Osteocyte (in vitro differentiated cells): ENCODE measurements around the gene PDCD1. TPM values are rescaled to one million over a fixed set of nuclear protein-coding genes. Genes with fewer than 3 reads are reported as not detected.
A peak's percentile ranks its signal among the peaks of the same experiment; 100 is the strongest.

Experiments used
- DNase-seq: peaks from one replicate; pipeline ENCODE4 v3.0.0; 2021; ENCODE audit warnings: mixed read lengths; ENCODE audit not compliant: unreplicated experiment; ENCODE audit errors: extremely low spot score
- H3K27ac Mint-ChIP-seq: one replicate; pipeline ENCODE4 v1.8.0; 2021; ENCODE audit warnings: mild to moderate bottlenecking, mixed read lengths; ENCODE audit not compliant: unreplicated experiment
- H3K27me3 Mint-ChIP-seq: one replicate; pipeline ENCODE4 v1.8.0; 2021; ENCODE audit warnings: mixed read lengths; ENCODE audit not compliant: unreplicated experiment
- H3K36me3 Mint-ChIP-seq: one replicate; pipeline ENCODE4 v1.8.0; 2021; ENCODE audit warnings: mixed read lengths; ENCODE audit not compliant: unreplicated experiment
- H3K4me1 Mint-ChIP-seq: one replicate; pipeline ENCODE4 v1.8.0; 2021; ENCODE audit warnings: mixed read lengths; ENCODE audit not compliant: unreplicated experiment
- H3K4me3 Mint-ChIP-seq: one replicate; pipeline ENCODE4 v1.8.0; 2021; ENCODE audit warnings: mild to moderate bottlenecking, moderate library complexity, mixed read lengths; ENCODE audit not compliant: unreplicated experiment
- H3K9me3 Mint-ChIP-seq: one replicate; pipeline ENCODE4 v1.8.0; 2021; ENCODE audit warnings: mixed read lengths; ENCODE audit not compliant: unreplicated experiment
- CTCF ChIP-seq: fragments of 200-600 bp; sonication (generic); IDR thresholded peaks from 2 replicates; pipeline ENCODE4 v1.5.0; 2021; ENCODE audit warnings: antibody characterized with exemption, mild to moderate bottlenecking, moderate library complexity
- total RNA-seq: library from RNA; stranded (reverse); gene quantifications from 2 replicates; pipeline ENCODE4 v1.2.1, GENCODE V29; 2021

Gene PDCD1
- total RNA-seq, 1 donor from 2014 or later, result not detected

DNA sequence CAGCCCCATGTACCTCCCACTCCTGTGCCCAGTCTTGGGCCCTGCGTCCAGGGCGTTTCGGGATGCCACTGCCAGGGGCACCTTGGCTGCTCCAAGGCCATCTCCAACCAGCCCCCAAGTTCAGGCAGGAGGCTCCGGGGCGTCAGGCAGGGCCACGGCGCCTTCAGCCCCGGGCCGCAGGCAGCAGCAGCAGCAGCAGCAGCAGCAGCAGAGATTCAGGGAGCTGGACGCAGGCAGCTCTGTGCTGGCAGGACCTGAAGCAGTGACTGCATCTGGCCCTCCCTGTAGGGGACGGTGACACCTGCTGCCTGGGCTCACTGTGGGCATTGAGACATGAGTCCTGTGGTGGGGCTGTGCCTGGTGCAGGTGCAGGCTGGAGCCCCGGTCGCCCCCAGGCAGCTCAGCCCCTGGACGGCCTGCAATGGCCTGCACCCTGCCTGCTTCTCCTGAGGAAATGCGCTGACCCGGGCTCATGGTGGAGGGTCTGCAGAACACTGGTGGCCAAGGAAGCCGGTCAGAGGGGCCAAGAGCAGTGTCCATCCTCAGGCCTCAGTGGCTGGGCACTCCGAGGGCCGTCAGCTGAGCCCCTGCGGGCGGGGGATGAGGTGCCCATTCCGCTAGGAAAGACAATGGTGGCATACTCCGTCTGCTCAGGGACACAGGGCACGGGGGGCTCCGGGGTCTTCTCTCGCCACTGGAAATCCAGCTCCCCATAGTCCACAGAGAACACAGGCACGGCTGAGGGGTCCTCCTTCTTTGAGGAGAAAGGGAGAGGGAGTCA lies 8.0 kb downstream of the PDCD1 start:
- no peak for DNase-seq
- Mint-ChIP-seq H3K4me3 (no peak overlapping the region), H3K27me3 (peaks cover 14% of the 10 kb centered on the region), H3K27ac (no peak overlapping the region), H3K4me1 (no peaks in the 10 kb centered on the region), H3K36me3 (no peaks in the 10 kb centered on the region), H3K9me3 (no peaks in the 10 kb centered on the region)
- no peak for TF ChIP-seq CTCF

DNA sequence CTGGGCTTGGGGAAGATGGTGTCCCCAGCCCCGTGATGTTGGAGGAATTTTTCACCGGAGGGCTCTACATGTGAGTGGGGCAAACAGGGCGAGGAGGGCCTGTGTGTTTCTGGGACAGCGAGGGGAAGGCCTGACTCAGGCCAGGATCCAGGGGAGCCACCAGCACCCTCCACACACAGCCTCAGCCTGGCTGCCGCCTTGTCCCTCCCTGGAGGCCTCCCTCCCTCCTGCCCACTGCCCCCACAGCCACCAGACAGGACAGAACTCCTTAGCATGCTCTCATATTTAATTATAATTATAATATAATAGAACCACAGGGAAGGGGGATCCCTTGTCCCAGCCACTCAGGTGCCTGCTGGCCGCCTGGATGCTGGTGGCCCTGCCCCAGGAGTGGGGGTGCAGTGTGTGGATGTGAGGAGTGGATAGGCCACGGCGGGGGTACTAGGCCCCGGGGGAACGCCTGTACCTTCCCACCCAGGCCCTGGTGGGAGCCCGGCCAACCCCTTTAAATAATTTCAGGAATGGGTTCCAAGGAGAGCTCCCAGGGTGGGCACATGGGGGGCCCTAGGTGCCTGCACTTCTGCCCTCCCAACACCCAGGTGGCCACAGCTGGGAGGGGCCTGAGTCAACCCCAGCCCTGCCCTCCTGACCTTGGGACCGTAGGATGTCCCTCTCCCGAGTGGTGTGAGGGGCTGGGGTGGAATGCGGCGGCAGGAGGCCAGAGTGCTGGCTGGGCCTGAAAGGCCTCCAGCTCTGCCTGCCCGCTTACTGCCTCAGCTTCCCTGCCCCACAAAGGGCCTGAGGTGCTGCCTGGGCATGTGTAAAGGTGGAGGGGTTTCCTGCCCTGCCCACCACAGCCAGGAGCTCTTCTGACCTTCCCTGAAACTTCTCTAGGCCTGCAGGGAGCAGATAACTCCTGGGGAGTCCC lies 8.8 kb downstream of the PDCD1 start:
- no peak overlapping the region for H3K4me3 Mint-ChIP-seq
- peaks cover 22% of the 10 kb centered on the region for H3K27me3 Mint-ChIP-seq
- no peak for TF ChIP-seq CTCF
- DNase-seq, result no peak
- no peak overlapping the region for H3K27ac Mint-ChIP-seq
- no peaks in the 10 kb centered on the region for H3K9me3 Mint-ChIP-seq
- H3K36me3 Mint-ChIP-seq, result no peaks in the 10 kb centered on the region
- peaks cover 6% of the 10 kb centered on the region for H3K4me1 Mint-ChIP-seq

DNA sequence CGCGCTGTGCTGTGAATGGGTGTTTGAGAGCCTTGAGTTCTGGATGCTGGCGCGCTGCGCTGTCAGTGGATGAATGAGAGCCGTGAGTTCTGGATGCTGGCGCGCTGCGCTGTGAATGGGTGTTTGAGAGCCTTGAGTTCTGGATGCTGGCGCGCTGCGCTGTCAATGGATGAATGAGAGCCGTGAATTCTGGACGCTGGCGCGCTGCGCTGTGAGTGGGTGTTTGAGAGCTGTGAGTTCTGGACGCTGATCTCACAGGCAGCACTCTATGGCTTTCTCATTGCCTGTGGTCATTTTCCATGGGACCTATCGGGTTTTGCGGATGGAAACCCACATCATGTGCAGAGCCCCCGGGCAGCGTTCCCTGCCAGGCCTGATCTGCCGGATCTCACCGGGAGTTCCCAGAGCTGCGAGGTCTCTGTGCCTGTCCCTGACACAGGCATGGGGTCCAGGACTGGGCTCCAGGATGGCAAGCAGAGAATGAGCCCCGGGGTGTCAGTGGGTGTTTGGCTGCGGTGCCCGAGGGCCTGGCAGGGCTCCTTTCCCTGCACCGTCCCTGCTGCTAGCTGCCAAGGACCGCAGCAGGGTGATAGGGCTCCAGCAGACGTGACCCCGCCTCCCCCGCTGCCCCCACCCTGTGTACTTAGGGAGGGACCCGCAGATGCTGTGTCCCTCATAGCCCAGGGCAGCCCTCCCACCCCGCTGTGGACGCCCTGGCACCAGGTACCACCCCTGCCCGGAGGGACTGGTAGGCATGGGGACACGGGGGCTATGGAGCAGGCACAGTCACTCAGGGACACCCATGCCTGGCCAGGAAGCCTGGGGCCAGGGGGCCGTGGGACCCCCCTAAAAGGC lies 9.7 kb downstream of the PDCD1 start:
- no peak for TF ChIP-seq CTCF
- Mint-ChIP-seq H3K27ac (no peak overlapping the region), H3K9me3 (no peaks in the 10 kb centered on the region), H3K4me1 (peaks cover 9% of the 10 kb centered on the region), H3K36me3 (no peaks in the 10 kb centered on the region), H3K4me3 (no peak overlapping the region), H3K27me3 (peaks cover 23% of the 10 kb centered on the region)
- DNase-seq, result peak; percentile 83

DNA sequence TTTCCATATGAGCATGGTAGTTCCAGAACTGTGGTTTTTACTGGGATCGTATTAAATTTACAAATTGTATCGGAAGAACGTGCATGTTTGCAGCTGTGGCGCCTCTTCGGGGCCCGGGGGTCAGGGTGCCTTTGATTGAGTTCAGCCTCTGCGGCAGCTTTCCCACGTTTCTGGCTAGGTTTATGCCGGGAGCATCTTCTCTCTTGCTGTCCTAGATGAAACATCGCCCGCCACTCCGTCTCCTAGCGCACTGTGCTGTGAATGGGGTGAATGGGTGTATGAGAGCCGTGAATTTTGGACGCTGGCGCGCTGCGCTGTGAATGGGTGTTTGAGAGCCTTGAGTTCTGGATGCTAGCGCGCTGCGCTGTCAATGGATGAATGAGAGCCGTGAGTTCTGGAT lies 12.3 kb downstream of the PDCD1 start:
- H3K9me3 Mint-ChIP-seq, result no peaks in the 10 kb centered on the region
- TF ChIP-seq CTCF, result no peak
- peaks cover 11% of the 10 kb centered on the region for H3K4me1 Mint-ChIP-seq
- no peak overlapping the region for H3K27ac Mint-ChIP-seq
- no peaks in the 10 kb centered on the region for H3K36me3 Mint-ChIP-seq
- H3K4me3 Mint-ChIP-seq, result no peak overlapping the region
- peaks cover 23% of the 10 kb centered on the region for H3K27me3 Mint-ChIP-seq
- DNase-seq, result no peak
